ENCODE results near the gene CHRNA4. TPM values are rescaled to one million over a fixed set of nuclear protein-coding genes. Genes with fewer than 3 reads are reported as not detected.

Gene CHRNA4
- total RNA-seq, 1 donor from 2014 or later: not detected

DNA sequence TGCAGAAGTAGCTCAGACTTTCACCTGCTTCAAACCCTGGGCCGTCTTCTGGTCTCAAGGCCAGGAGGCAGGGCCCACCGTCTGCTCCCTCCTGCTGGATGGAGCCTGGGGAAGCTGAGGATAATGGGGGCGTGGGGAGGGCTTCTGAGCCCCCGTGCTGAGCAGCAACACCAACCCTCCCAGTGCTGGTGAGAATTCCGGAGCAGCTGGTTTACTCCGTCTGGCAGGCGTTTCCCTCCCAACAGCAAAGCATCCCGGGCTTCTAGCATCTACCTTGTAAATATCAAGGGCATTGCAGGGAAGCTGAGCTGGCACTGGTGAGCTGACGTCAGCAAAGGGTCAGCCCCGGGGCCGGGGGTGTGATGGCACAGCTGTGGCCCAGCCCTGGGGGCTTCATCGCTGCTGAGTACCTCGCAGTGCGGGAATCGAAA, 16.8 kb upstream of the CHRNA4 start:
- no peak for DNase-seq (ENCODE audit: low read depth)

DNA sequence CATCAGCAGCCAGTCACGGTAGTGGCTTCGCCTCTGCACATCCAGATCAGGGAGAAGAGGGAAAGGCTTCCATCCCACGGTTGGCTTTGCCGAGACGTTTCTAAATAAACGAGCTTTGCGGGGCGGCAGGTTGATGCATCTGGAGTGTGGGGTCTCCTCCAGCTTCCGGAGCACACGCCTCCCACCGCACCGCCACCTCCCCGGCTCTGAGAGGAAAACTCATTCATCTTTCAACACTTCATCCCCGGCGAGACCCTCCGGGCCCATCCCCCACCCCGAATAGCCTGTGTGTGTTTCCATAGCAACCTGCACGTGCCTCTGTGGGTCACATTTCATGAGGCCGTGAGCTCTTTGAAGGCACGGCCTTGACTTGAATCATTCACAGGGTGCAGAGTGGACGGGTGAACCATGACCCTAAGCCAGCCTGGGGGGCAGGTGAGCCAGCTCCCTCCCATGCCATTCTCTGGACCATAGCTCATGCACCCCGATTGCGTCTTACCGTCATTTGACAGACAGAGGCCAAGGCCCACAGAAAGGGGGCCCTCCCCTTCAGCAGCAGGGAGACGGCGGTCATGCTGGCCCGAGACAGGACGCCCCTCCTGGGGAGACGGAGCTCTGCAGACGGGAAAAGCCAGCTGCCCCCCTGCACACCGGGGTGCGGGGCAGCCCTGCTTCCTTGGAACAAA, 16.2 kb upstream of the CHRNA4 start:
- DNase-seq (ENCODE audit: low read depth): no peak

DNA sequence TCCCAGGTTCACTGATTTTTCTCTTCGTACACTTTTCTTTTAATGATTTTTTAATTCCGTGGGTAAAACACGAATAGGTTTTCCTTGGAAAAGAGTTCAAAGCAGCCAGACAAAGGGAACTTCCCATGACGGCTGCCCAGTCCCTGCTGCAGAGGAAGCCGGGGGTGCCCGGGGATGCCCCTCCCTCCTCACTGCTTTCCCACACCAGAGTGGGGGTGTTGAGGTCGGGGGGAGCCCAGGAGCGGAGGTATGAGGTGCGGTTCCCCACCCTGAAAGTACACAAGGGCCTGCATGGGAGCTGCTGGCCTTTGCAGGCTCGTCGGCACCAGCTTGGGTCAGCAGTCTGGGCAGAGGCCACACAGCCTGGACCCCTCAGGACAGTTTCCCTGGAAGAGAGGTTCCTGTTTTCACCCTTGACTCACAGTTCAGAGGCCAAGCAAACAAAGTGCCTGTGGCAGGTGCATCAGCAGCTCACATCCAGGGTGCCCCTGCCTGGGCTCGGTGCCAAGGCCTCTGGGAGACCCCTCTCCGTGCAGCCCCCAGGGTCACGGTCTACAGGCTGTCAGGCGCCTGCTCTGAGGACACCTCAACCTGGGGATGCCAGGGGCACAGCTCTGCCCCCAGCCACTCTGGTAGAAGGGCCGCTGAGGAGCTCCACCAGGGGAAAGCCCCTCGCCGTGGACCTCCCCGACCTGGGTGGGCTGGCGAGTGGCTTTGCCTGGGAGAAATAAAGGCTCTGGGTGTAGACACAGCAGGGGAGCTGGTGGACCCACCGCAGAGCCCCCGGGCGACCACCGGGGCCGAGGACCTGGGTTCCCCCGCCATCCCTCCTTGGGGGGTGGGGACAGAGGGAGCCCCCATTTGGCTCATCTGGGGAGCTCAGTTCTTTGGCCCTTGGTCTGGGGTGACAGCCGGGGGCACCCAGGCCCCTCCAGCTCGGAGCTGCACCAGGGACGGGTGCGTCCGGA, 15.4 kb upstream of the CHRNA4 start:
- no peak for DNase-seq (ENCODE audit: low read depth)

DNA sequence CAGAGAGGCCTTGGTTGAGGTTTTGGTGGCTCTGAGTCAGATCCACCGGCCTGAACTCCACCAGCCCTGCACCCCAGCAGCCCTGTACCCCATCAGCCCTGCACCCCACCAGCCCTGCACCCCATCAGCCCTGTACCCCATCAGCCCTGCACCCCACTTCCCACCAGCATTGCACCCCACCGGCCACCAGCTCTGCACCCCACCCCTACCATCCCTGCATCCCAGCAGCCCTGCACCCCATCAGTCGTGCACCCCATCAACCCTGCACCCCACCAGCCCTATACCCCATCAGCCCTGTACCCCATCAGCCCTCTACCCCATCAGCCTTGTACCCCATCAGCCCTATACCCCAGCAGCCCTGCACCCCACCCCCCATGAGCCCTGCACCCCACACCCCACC, 14.3 kb upstream of the CHRNA4 start:
- no peak for DNase-seq (ENCODE audit: low read depth)

DNA sequence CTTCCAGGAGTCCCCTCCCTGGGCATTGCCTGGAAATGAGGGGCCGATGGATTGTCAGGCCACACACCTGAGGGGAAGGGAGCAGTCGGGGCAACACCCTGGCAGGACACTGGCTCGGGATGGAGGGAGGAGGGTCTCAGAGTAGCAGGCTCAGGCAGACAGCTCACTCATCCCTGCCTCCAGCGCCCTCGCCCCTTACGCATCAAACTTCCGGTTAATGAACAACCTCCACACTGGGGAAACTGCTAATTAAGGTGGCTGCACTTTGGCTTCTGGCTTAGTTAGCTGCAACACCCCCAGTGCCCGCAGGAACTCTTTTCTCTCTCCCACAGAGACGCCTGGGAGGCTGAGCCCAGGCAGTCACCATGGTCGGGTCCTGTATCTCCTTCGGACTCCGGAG, 13.4 kb upstream of the CHRNA4 start:
- DNase-seq (ENCODE audit: low read depth): peak; percentile 4

- no peak for DNase-seq (ENCODE audit: low read depth)
Measured at GRCh38 chr20:63373996-63374395, 12.8 kb upstream of the CHRNA4 start.

DNA sequence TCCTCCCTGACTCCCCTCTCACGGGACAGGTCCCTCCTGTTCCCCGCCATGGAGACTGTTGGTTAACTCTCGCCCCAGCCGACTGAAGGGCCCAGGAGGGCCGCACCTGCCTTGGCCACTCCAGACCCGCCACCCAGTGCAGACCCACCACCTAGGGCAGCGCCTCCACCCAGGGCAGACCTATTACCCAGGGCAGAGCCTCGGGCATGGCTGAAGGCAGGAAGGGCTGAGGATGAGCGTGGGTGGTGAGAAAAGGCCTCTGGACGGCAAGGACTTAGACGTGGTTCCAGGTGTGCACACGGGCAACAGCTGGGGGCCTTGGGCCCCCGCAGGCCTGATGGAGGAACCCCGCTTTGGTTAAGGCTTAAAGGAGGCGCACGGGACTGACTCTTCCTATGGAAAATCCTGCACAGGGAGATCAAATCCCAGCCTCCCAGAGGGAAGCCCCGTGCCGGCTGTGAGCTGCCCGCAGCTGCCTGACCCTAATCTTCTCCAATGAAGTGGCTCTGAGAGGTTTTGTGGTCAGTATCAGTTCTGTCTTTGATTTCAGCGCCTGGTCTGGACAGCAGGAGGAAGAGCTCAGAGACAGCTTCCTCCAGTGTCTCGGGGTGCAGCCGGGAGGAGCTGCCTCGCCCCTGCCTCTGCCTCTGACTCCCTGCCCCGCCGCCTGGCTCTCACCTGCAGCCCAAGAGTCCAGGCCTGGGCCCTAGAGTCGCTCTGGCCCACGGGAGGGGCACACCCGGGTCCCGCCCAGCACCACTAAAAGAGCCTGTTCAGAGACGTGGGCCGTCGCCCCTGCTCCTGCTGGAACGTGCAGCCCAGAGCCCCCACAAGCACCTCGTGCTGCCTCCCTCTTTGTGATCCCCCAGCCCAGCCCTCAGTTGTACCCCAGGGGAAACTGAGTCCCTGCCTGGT, 12.1 kb upstream of the CHRNA4 start:
- DNase-seq (ENCODE audit: low read depth): no peak

- DNase-seq (ENCODE audit: low read depth): no peak
Measured at GRCh38 chr20:63371291-63371865, 10.2 kb upstream of the CHRNA4 start.

DNA sequence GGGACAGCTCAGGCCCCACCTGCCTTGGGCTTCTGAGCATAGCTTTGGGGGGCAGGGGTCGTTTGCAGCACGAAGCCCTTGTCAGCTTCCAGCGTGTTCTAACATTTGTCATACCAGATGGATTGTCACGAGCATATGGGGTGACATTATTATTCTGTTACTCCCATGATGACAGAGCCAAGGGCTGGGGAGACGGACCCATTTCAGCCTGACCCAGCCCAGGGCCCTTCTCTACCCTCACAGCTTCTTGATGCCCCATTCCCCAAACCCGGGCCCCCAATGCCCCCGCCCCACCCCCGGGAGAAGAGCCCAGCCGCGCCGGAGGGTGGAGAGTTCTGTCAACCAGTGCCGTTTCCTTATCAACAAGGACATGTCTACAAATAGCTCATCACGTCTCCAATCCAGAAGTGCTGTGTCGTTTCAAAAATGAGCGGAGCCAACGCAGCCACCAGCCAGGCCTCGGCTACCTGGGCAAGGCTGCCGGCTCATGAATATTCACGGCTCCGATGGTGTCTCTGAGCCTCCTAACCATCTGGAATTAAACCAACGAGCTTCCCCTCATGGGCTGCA, 9.6 kb upstream of the CHRNA4 start:
- DNase-seq (ENCODE audit: low read depth): no peak

GRCh38 chr20:63369724-63370617, 8.8 kb upstream of the CHRNA4 start:
- no peak for DNase-seq (ENCODE audit: low read depth)

GRCh38 chr20:63369024-63369530, 7.9 kb upstream of the CHRNA4 start:
- DNase-seq (ENCODE audit: low read depth): no peak

DNA sequence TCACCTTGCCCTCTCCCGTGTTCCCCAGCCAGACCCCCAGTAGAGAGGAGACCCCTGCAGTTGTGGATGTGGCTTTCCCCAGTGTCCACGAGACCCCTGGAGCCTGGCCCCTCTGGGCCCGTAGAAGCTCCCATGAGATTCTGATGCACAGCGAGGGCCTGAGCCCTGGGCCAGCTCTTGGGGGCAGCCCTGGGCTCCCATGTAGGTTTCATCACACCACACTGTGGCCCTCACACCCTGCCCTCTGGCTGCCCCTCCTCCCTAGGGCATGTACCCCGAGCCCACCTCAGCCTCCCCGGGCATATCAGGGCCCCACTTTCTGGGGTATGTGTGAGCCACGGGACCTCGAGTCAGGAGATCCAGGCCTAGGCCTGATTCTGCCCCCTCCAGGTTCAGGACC, 7.0 kb upstream of the CHRNA4 start:
- DNase-seq (ENCODE audit: low read depth): no peak

DNA sequence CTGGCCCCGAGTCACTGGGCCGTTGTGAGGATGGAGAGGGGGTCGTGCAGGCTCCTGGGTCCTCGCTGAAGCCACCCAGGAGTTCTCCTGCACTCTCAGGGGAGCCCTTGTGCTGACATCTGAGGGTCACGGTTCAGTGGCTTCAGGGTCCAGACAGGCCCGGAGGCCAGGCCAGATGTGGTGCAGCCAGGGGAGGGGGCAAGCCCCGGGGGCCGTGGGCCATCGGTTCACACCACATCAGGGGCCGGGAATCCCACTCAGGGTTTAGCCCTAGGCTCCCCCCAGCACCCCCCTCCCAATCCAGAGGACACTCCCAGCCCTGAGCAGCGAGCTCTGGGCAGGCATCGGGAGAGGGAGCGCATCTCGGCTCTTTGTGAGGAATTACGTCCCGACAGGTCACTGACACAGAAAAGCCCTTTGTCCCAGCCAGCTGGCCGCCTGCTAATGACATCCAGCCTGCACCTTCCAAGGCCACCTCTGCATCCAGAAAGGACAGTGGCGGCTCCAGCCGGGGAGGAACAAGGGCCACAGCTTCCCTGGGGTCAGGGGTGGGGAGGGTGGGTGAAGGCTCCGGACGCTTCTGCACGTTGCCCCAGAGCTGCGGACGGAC, 6.4 kb upstream of the CHRNA4 start:
- DNase-seq (ENCODE audit: low read depth): no peak

DNA sequence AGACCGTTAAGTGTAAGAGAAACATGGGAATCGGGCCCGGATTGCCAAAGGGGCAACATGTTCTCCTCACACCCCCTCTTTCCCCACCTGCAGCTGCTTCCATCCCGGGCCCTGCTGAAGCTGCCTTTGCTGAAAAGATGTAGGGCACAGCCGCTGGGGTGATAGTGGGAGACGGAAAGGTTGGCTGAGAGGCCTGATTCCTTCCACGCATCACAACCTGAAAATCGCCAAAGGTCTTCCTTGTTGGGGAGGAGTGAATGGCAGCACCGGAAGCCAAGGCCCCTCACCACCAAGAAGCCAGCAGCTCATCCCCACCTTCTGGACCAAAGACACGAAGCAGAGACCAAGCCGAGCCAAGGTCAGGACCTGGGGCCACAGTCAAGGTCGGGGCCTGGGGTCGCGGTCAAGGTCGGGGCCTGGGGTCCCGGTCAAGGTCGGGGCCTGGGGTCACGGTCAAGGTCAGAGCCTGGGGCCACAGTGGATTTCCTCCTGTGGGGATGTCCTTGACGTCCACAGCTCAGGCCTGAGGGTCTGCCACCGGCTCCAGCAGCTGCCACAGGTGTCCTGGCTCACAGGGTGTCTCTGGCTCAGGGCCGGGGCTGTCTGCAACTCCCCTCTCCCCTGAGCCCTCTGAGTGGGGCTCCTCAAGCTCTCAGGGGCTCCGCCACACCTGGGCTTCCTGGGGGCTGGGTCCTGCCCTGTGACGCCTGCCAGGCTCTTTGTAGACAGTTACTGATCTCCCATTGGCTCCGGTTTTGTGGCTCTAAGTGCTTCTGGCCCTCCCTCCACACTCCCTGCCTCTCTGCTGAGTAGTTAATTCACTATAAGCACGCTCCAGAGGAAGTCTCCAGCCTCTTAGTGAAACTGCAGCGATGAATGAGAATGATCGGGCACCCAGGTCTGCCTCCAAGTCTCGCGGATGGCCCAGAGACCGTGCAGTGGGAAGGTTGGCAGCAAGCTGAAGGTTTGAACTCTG, 5.5 kb upstream of the CHRNA4 start:
- DNase-seq (ENCODE audit: low read depth): no peak

- no peak for DNase-seq (ENCODE audit: low read depth)
Measured at GRCh38 chr20:63365601-63366389, 4.6 kb upstream of the CHRNA4 start.

- DNase-seq (ENCODE audit: low read depth): no peak
Measured at GRCh38 chr20:63364801-63365585, 3.8 kb upstream of the CHRNA4 start.
